ENCODE results near the gene HABP2. TPM values are rescaled to one million over a fixed set of nuclear protein-coding genes. Genes with fewer than 3 reads are reported as not detected.

HABP2 gene
- total and polyA plus RNA-seq, 7 experiments from 2014 or later, result not detected

GRCh38 chr10:113604572-113604971, 51.7 kb downstream of the HABP2 start:
- H3K4me3 Mint-ChIP-seq, result no peak overlapping the region
- Histone ChIP-seq H3K9me3 (ENCODE audit: control insufficient read depth in 2 of 3, low read length in 3 of 3) (no peaks in the 10 kb centered on the region), H3K4me1 (ENCODE audit: control insufficient read depth in 2 of 2, insufficient read depth in 2 of 2, low read length in 2 of 2) (no peaks in the 10 kb centered on the region), H3K27ac (ENCODE audit: low read depth, low read length) (no peak overlapping the region), H3K27me3 (ENCODE audit: control insufficient read depth in 2 of 2, insufficient read depth in 2 of 2, low read length in 2 of 2) (no peaks in the 10 kb centered on the region), H3K4me3 (ENCODE audit: low read length) (no peak overlapping the region), H3K36me3 (ENCODE audit: control insufficient read depth in 2 of 3, insufficient read depth in 3 of 3, low read length in 3 of 3) (no peaks in the 10 kb centered on the region)
- H3K9me3 Mint-ChIP-seq, result peaks cover 0 to 5% (median 0%) of the 10 kb centered on the region in 11 donors
- POLR2A ChIA-PET, result no interaction called here
- no peaks in the 10 kb centered on the region for H3K4me1 Mint-ChIP-seq
- H3K36me3 Mint-ChIP-seq, result no peaks in the 10 kb centered on the region
- DNase-seq (no peak), ATAC-seq (no peak)
- CTCF ChIA-PET, result no interaction called here
- intact Hi-C loops (cut with micrococcal nuclease), result no loop called here
- peaks cover 3 to 22% (median 11%) of the 10 kb centered on the region in 5 donors for H3K27me3 Mint-ChIP-seq
- no peak overlapping the region for H3K27ac Mint-ChIP-seq

GRCh38 chr10:113605268-113605978, 52.6 kb downstream of the HABP2 start:
- no peak for DNase-seq
- no peaks in the 10 kb centered on the region for H3K9me3 ChIP-seq (ENCODE audit: control insufficient read depth in 2 of 3, low read length in 3 of 3)
- POLR2A ChIA-PET, result no interaction called here
- CTCF ChIA-PET, result no interaction called here
- no peak overlapping the region for H3K27ac ChIP-seq (ENCODE audit: low read depth, low read length)
- Mint-ChIP-seq H3K9me3 (peaks cover 0 to 5% (median 0%) of the 10 kb centered on the region in 11 donors), H3K4me1 (no peaks in the 10 kb centered on the region), H3K4me3 (no peak overlapping the region), H3K27me3 (peaks cover 4 to 22% (median 11%) of the 10 kb centered on the region in 5 donors), H3K27ac (no peak overlapping the region), H3K36me3 (no peaks in the 10 kb centered on the region)
- no peaks in the 10 kb centered on the region for H3K36me3 ChIP-seq (ENCODE audit: control insufficient read depth in 2 of 3, insufficient read depth in 3 of 3, low read length in 3 of 3)
- intact Hi-C loops (cut with micrococcal nuclease), result no loop called here
- H3K27me3 ChIP-seq (ENCODE audit: control insufficient read depth in 2 of 2, insufficient read depth in 2 of 2, low read length in 2 of 2), result no peaks in the 10 kb centered on the region
- no peak for ATAC-seq
- no peaks in the 10 kb centered on the region for H3K4me1 ChIP-seq (ENCODE audit: control insufficient read depth in 2 of 2, insufficient read depth in 2 of 2, low read length in 2 of 2)
- no peak overlapping the region for H3K4me3 ChIP-seq (ENCODE audit: low read length)

GRCh38 chr10:113609704-113610108, 56.9 kb downstream of the HABP2 start:
- H3K9me3 ChIP-seq (ENCODE audit: control insufficient read depth in 2 of 3, low read length in 3 of 3), result no peaks in the 10 kb centered on the region
- ChIA-PET CTCF (no interaction called here), POLR2A (no interaction called here)
- no peaks in the 10 kb centered on the region for H3K36me3 ChIP-seq (ENCODE audit: control insufficient read depth in 2 of 3, insufficient read depth in 3 of 3, low read length in 3 of 3)
- peaks cover 11 to 33% (median 18%) of the 10 kb centered on the region in 5 donors for H3K27me3 Mint-ChIP-seq
- ATAC-seq, result no peak
- H3K4me1 Mint-ChIP-seq, result no peaks in the 10 kb centered on the region
- H3K4me1 ChIP-seq (ENCODE audit: control insufficient read depth in 2 of 2, insufficient read depth in 2 of 2, low read length in 2 of 2), result no peaks in the 10 kb centered on the region
- peaks cover 0 to 2% (median 0%) of the 10 kb centered on the region in 11 donors for H3K9me3 Mint-ChIP-seq
- DNase-seq, result no peak
- no peak overlapping the region for H3K4me3 ChIP-seq (ENCODE audit: low read length)
- H3K27me3 ChIP-seq (ENCODE audit: control insufficient read depth in 2 of 2, insufficient read depth in 2 of 2, low read length in 2 of 2), result no peaks in the 10 kb centered on the region
- H3K27ac Mint-ChIP-seq, result no peak overlapping the region
- no peak overlapping the region for H3K4me3 Mint-ChIP-seq
- H3K36me3 Mint-ChIP-seq, result no peaks in the 10 kb centered on the region
- intact Hi-C loops (cut with micrococcal nuclease), result no loop called here
- no peak overlapping the region for H3K27ac ChIP-seq (ENCODE audit: low read depth, low read length)

- no peaks in the 10 kb centered on the region for H3K27me3 ChIP-seq (ENCODE audit: control insufficient read depth in 2 of 2, insufficient read depth in 2 of 2, low read length in 2 of 2)
- Mint-ChIP-seq H3K36me3 (no peaks in the 10 kb centered on the region), H3K4me1 (no peaks in the 10 kb centered on the region), H3K27me3 (peaks cover 13 to 31% (median 21%) of the 10 kb centered on the region in 5 donors), H3K27ac (no peak overlapping the region), H3K4me3 (no peak overlapping the region), H3K9me3 (peaks cover 0 to 2% (median 0%) of the 10 kb centered on the region in 11 donors)
- no peak overlapping the region for H3K27ac ChIP-seq (ENCODE audit: low read depth, low read length)
- CTCF ChIA-PET, result no interaction called here
- no peak for DNase-seq
- no peaks in the 10 kb centered on the region for H3K4me1 ChIP-seq (ENCODE audit: control insufficient read depth in 2 of 2, insufficient read depth in 2 of 2, low read length in 2 of 2)
- no peak for ATAC-seq
- no peak overlapping the region for H3K4me3 ChIP-seq (ENCODE audit: low read length)
- H3K9me3 ChIP-seq (ENCODE audit: control insufficient read depth in 2 of 3, low read length in 3 of 3), result no peaks in the 10 kb centered on the region
- POLR2A ChIA-PET, result no interaction called here
- no peaks in the 10 kb centered on the region for H3K36me3 ChIP-seq (ENCODE audit: control insufficient read depth in 2 of 3, insufficient read depth in 3 of 3, low read length in 3 of 3)
- intact Hi-C loops (cut with micrococcal nuclease), result no loop called here
Observed at GRCh38 chr10:113610631-113611601, 58.1 kb downstream of the HABP2 start.

- Mint-ChIP-seq H3K27ac (no peak overlapping the region), H3K4me3 (no peak overlapping the region), H3K36me3 (no peaks in the 10 kb centered on the region), H3K9me3 (peaks cover 0 to 2% (median 0%) of the 10 kb centered on the region in 11 donors), H3K27me3 (peaks cover 23 to 42% (median 29%) of the 10 kb centered on the region in 5 donors), H3K4me1 (no peaks in the 10 kb centered on the region)
- CTCF ChIA-PET, result no interaction called here
- Histone ChIP-seq H3K4me3 (ENCODE audit: low read length) (no peak overlapping the region), H3K27ac (ENCODE audit: low read depth, low read length) (no peak overlapping the region), H3K36me3 (ENCODE audit: control insufficient read depth in 2 of 3, insufficient read depth in 3 of 3, low read length in 3 of 3) (no peaks in the 10 kb centered on the region), H3K9me3 (ENCODE audit: control insufficient read depth in 2 of 3, low read length in 3 of 3) (no peaks in the 10 kb centered on the region), H3K4me1 (ENCODE audit: control insufficient read depth in 2 of 2, insufficient read depth in 2 of 2, low read length in 2 of 2) (no peaks in the 10 kb centered on the region), H3K27me3 (ENCODE audit: control insufficient read depth in 2 of 2, insufficient read depth in 2 of 2, low read length in 2 of 2) (no peaks in the 10 kb centered on the region)
- POLR2A ChIA-PET, result no interaction called here
- no peak for DNase-seq
- intact Hi-C loops (cut with micrococcal nuclease), result no loop called here
- ATAC-seq, result no peak
Observed at GRCh38 chr10:113612154-113612553, 59.3 kb downstream of the HABP2 start.

- ATAC-seq (no peak), DNase-seq (no peak)
- Histone ChIP-seq H3K4me3 (ENCODE audit: low read length) (no peak overlapping the region), H3K27ac (ENCODE audit: low read depth, low read length) (no peak overlapping the region), H3K9me3 (ENCODE audit: control insufficient read depth in 2 of 3, low read length in 3 of 3) (no peaks in the 10 kb centered on the region), H3K4me1 (ENCODE audit: control insufficient read depth in 2 of 2, insufficient read depth in 2 of 2, low read length in 2 of 2) (no peaks in the 10 kb centered on the region), H3K36me3 (ENCODE audit: control insufficient read depth in 2 of 3, insufficient read depth in 3 of 3, low read length in 3 of 3) (no peaks in the 10 kb centered on the region), H3K27me3 (ENCODE audit: control insufficient read depth in 2 of 2, insufficient read depth in 2 of 2, low read length in 2 of 2) (no peaks in the 10 kb centered on the region)
- Mint-ChIP-seq H3K4me1 (no peaks in the 10 kb centered on the region), H3K27ac (no peak overlapping the region), H3K9me3 (peaks cover 0 to 2% (median 0%) of the 10 kb centered on the region in 11 donors), H3K36me3 (no peaks in the 10 kb centered on the region), H3K27me3 (peaks cover 30 to 52% (median 37%) of the 10 kb centered on the region in 5 donors), H3K4me3 (no peak overlapping the region)
- POLR2A ChIA-PET, result no interaction called here
- CTCF ChIA-PET, result no interaction called here
- intact Hi-C loops (cut with micrococcal nuclease), result no loop called here
Observed at GRCh38 chr10:113613427-113613826, 60.6 kb downstream of the HABP2 start.

Data from naive thymus-derived CD4-positive, alpha-beta T cell (primary cell).